ENCODE data around the gene MFSD11. TPM values are rescaled to one million over a fixed set of nuclear protein-coding genes. Genes with fewer than 3 reads are reported as not detected.
"Not testable (repeated sequence)": the region's sequence is repeated elsewhere in the genome, so short reads cannot be mapped to it uniquely, and the experiment has no call there.

The MFSD11 gene
- total and polyA plus RNA-seq, 8 donors, result 5.9 to 14.6 (median 10.1) TPM

- 90 to 96% methylated on average over 9 of the region's 9 CpGs for WGBS, 2 donors
- FAIRE-seq (no peak), DNase-seq (no peak), ATAC-seq (no peak)
- intact Hi-C loops (cut with DNase I), result no loop called here
- H3K27me3 ChIP-seq, result no peaks in the 10 kb centered on the region
- no peaks in the 10 kb centered on the region for H3K36me3 ChIP-seq
- TF ChIP-seq CTCF (IDR thresholded peaks at IDR 0.05), result no peak
- no peak overlapping the region for H3K27ac ChIP-seq
- H3K4me3 ChIP-seq, result no peak overlapping the region
- H3K4me1 ChIP-seq, result no peaks in the 10 kb centered on the region
- no peaks in the 10 kb centered on the region for H3K9me3 ChIP-seq
These were observed 67.4 kb downstream of the MFSD11 start for GRCh38 chr17:76805319-76805718.

GRCh38 chr17:76806151-76806550 lies 68.2 kb downstream of the MFSD11 start:
- H3K36me3 ChIP-seq; H3K4me1 ChIP-seq; H3K9me3 ChIP-seq; H3K27me3 ChIP-seq; FAIRE-seq; ATAC-seq; intact Hi-C loops (cut with DNase I); H3K27ac ChIP-seq; H3K4me3 ChIP-seq: not testable (repeated sequence)
- peak in 1 of 6 donors; percentile 18 for DNase-seq
- 92% methylated on average over 18 to 32 of the region's 32 CpGs for WGBS, 2 donors

GRCh38 chr17:76806767-76807166 lies 68.8 kb downstream of the MFSD11 start:
- H3K36me3 ChIP-seq; DNase-seq; intact Hi-C loops (cut with DNase I); H3K4me3 ChIP-seq; H3K4me1 ChIP-seq; H3K27ac ChIP-seq; ATAC-seq; FAIRE-seq; H3K9me3 ChIP-seq; H3K27me3 ChIP-seq: not testable (repeated sequence)
- 90 to 92% methylated on average over 4 of the region's 4 CpGs for WGBS, 2 donors

- no peaks in the 10 kb centered on the region for H3K27me3 ChIP-seq
- intact Hi-C loops (cut with DNase I), result no loop called here
- no peaks in the 10 kb centered on the region for H3K9me3 ChIP-seq
- DNase-seq, result no peak
- no peaks in the 10 kb centered on the region for H3K4me1 ChIP-seq
- H3K4me3 ChIP-seq, result no peak overlapping the region
- TF ChIP-seq CTCF (IDR thresholded peaks at IDR 0.05), result no peak
- H3K27ac ChIP-seq, result no peak overlapping the region
- WGBS, 2 donors, result 92 to 95% methylated on average over 4 of the region's 4 CpGs
- no peaks in the 10 kb centered on the region for H3K36me3 ChIP-seq
- no peak for ATAC-seq
- FAIRE-seq, result no peak
These were observed 70.4 kb downstream of the MFSD11 start for GRCh38 chr17:76808326-76808725.

- no peak for TF ChIP-seq CTCF (IDR thresholded peaks at IDR 0.05)
- Histone ChIP-seq H3K9me3 (no peaks in the 10 kb centered on the region), H3K27me3 (no peaks in the 10 kb centered on the region), H3K4me3 (no peak overlapping the region), H3K27ac (no peak overlapping the region), H3K4me1 (no peaks in the 10 kb centered on the region), H3K36me3 (no peaks in the 10 kb centered on the region)
- DNase-seq, result no peak
- ATAC-seq, result no peak
- 78 to 83% methylated on average over 4 of the region's 4 CpGs for WGBS, 2 donors
- no peak for FAIRE-seq
- intact Hi-C loops (cut with DNase I), result no loop called here
These were observed 73.0 kb downstream of the MFSD11 start for GRCh38 chr17:76810956-76811355.

GRCh38 chr17:76811834-76812233 lies 73.9 kb downstream of the MFSD11 start:
- no peak for TF ChIP-seq CTCF (IDR thresholded peaks at IDR 0.05)
- Histone ChIP-seq H3K9me3 (no peaks in the 10 kb centered on the region), H3K27ac (no peak overlapping the region), H3K4me3 (no peak overlapping the region), H3K4me1 (no peaks in the 10 kb centered on the region), H3K27me3 (no peaks in the 10 kb centered on the region), H3K36me3 (no peaks in the 10 kb centered on the region)
- DNase-seq, result no peak
- ATAC-seq, result no peak
- FAIRE-seq, result no peak
- 60 to 75% methylated on average over 5 of the region's 5 CpGs for WGBS, 2 donors
- intact Hi-C loops (cut with DNase I), result no loop called here

All from pancreas (tissue), 10 donors.